ENCODE data around the gene BLMH. TPM values are rescaled to one million over a fixed set of nuclear protein-coding genes. Genes with fewer than 3 reads are reported as not detected.

BLMH gene
- total RNA-seq, 1 donor from 2014 or later, result 98.8 TPM

DNA sequence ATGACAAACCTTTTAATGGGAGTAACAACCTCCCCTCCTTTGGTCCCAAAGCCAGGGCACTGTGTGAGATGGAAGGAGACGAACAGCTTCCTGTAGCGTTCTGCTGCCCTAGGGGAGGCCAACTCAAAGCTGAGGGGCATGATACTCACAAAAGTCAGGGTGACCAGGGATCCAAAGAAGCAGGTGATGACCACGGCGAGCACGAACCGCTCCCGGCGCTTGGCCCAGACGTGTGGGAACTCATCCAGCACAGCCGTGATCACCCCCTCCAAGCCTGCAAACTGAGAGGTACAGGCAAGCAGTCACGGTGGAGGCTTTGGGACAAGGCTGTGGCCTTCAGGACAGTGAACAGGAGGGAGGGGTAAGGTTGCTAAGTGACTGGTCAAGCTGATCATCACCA is 81.4 kb downstream of the BLMH start:
- H3K9ac ChIP-seq, result no peak overlapping the region
- H3K4me2 ChIP-seq, result no peak overlapping the region
- no peaks in the 10 kb centered on the region for H4K20me1 ChIP-seq (ENCODE audit: low read depth)
- H3K4me3 ChIP-seq, result no peak overlapping the region
- Mint-ChIP-seq H3K27me3 (ENCODE audit: insufficient read depth, low read depth) (peaks cover 9% of the 10 kb centered on the region), H3K4me3 (no peak overlapping the region), H3K4me1 (peaks cover 8% of the 10 kb centered on the region), H3K9me3 (peaks cover 2% of the 10 kb centered on the region), H3K27ac (no peak overlapping the region), H3K36me3 (no peaks in the 10 kb centered on the region)
- no peaks in the 10 kb centered on the region for H3K9me3 ChIP-seq (ENCODE audit: low read depth)
- no peaks in the 10 kb centered on the region for H3K36me3 ChIP-seq
- no peak for DNase-seq (ENCODE audit: low spot score)
- H3F3A ChIP-seq (ENCODE audit: low read depth), result no peaks in the 10 kb centered on the region
- H3K4me1 ChIP-seq, result no peaks in the 10 kb centered on the region
- no peak overlapping the region for H2AFZ ChIP-seq (replicated peaks)
- H3K79me2 ChIP-seq (ENCODE audit: low read depth), result no peaks in the 10 kb centered on the region
- no peak for TF ChIP-seq EZH2 (IDR thresholded peaks at IDR 0.05)
- no peak for TF ChIP-seq EZH2phosphoT487 (IDR thresholded peaks at IDR 0.05)
- TF ChIP-seq, protein P1, sequence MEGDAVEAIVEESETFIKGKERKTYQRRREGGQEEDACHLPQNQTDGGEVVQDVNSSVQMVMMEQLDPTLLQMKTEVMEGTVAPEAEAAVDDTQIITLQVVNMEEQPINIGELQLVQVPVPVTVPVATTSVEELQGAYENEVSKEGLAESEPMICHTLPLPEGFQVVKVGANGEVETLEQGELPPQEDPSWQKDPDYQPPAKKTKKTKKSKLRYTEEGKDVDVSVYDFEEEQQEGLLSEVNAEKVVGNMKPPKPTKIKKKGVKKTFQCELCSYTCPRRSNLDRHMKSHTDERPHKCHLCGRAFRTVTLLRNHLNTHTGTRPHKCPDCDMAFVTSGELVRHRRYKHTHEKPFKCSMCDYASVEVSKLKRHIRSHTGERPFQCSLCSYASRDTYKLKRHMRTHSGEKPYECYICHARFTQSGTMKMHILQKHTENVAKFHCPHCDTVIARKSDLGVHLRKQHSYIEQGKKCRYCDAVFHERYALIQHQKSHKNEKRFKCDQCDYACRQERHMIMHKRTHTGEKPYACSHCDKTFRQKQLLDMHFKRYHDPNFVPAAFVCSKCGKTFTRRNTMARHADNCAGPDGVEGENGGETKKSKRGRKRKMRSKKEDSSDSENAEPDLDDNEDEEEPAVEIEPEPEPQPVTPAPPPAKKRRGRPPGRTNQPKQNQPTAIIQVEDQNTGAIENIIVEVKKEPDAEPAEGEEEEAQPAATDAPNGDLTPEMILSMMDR (IDR thresholded peaks at IDR 0.05), result no peak
- H3K27ac ChIP-seq, result no peak overlapping the region
- no peaks in the 10 kb centered on the region for H3K27me3 ChIP-seq

DNA sequence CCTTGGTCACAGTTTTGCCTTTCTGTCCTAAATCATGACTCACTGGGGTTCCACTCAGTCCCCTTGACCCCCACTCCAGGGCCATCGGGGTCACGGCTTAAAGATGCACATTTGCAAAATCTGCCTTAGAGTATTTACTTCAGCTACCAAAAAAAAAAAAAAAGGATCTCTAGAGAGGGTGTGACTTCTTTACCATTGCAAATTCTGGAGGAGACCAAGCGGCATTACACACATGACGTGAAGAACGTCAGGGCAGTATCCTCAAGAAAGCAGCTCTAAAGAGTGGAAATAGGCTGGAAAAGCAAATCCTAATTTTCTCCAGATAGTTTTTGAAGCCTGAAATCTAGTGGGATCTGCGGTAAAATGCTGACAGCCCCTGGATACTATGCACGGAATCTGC is 81.8 kb downstream of the BLMH start:
- Mint-ChIP-seq H3K9me3 (peaks cover under 1% of the 10 kb centered on the region), H3K27ac (no peak overlapping the region), H3K27me3 (ENCODE audit: insufficient read depth, low read depth) (peaks cover 9% of the 10 kb centered on the region), H3K4me1 (peaks cover 8% of the 10 kb centered on the region), H3K4me3 (no peak overlapping the region), H3K36me3 (no peaks in the 10 kb centered on the region)
- Histone ChIP-seq H3K27me3 (no peaks in the 10 kb centered on the region), H3K4me3 (no peak overlapping the region), H3K79me2 (ENCODE audit: low read depth) (no peaks in the 10 kb centered on the region), H4K20me1 (ENCODE audit: low read depth) (no peaks in the 10 kb centered on the region), H3K36me3 (no peaks in the 10 kb centered on the region), H2AFZ (replicated peaks) (no peak overlapping the region), H3F3A (ENCODE audit: low read depth) (no peaks in the 10 kb centered on the region), H3K9me3 (ENCODE audit: low read depth) (no peaks in the 10 kb centered on the region), H3K9ac (no peak overlapping the region), H3K4me2 (no peak overlapping the region), H3K27ac (no peak overlapping the region), H3K4me1 (no peaks in the 10 kb centered on the region)
- no peak for DNase-seq (ENCODE audit: low spot score)
- TF ChIP-seq, protein P1 (IDR thresholded peaks at IDR 0.05), result no peak
- TF ChIP-seq EZH2 (IDR thresholded peaks at IDR 0.05) (no peak), EZH2phosphoT487 (IDR thresholded peaks at IDR 0.05) (no peak)

DNA sequence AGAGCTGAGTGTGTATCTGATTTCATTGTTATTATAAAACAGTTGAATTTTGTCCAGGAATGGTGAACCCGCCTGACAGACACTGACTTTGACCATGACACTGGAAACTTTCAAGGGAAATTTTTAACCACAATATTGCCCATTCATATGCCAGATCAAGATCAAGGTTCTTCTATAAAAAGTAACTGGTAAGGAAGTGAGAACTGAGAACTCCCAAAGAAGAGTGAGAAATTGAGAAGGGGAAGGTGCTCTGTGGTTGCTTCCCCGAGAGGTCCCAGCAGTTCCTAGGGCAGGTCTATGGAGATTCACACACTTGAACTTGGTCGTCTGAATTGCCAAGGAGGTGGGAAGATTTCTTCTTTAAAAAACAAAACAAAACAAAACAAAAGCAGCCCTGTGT is 83.5 kb downstream of the BLMH start:
- Mint-ChIP-seq H3K4me3 (no peak overlapping the region), H3K27me3 (ENCODE audit: insufficient read depth, low read depth) (peaks cover 6% of the 10 kb centered on the region), H3K9me3 (no peaks in the 10 kb centered on the region), H3K36me3 (no peaks in the 10 kb centered on the region), H3K27ac (no peak overlapping the region), H3K4me1 (peaks cover 8% of the 10 kb centered on the region)
- Histone ChIP-seq H3K4me3 (no peak overlapping the region), H3K4me2 (no peak overlapping the region), H4K20me1 (ENCODE audit: low read depth) (no peaks in the 10 kb centered on the region), H3K9ac (no peak overlapping the region), H3K9me3 (ENCODE audit: low read depth) (no peaks in the 10 kb centered on the region), H3K27ac (no peak overlapping the region), H3K36me3 (no peaks in the 10 kb centered on the region), H3K4me1 (no peaks in the 10 kb centered on the region), H3F3A (ENCODE audit: low read depth) (no peaks in the 10 kb centered on the region), H2AFZ (replicated peaks) (no peak overlapping the region), H3K79me2 (ENCODE audit: low read depth) (no peaks in the 10 kb centered on the region), H3K27me3 (no peaks in the 10 kb centered on the region)
- TF ChIP-seq EZH2phosphoT487 (IDR thresholded peaks at IDR 0.05), result no peak
- TF ChIP-seq, protein P1 (IDR thresholded peaks at IDR 0.05), result no peak
- no peak for TF ChIP-seq EZH2 (IDR thresholded peaks at IDR 0.05)
- no peak for DNase-seq (ENCODE audit: low spot score)
